ENCODE results near the gene THBD. TPM values are rescaled to one million over a fixed set of nuclear protein-coding genes. Genes with fewer than 3 reads are reported as not detected.

THBD gene
- total RNA-seq, 1 donor from 2014 or later = 5.8 TPM

GRCh38 chr20:23083553-23084220, 34.2 kb upstream of the THBD start:
- H3K27ac Mint-ChIP-seq = peak overlapping the region; percentile 13
- H3K4me3 Mint-ChIP-seq = no peak overlapping the region
- DNase-seq (ENCODE audit: extremely low spot score, unreplicated experiment) = no peak
- TF ChIP-seq CTCF (conservative IDR thresholded peaks at IDR 0.05) = no peak
- H3K36me3 Mint-ChIP-seq = no peaks in the 10 kb centered on the region
- peaks cover 22% of the 10 kb centered on the region for H3K27me3 Mint-ChIP-seq
- peaks cover 19% of the 10 kb centered on the region for H3K4me1 Mint-ChIP-seq (ENCODE audit: unreplicated experiment)
- no peaks in the 10 kb centered on the region for H3K9me3 Mint-ChIP-seq

GRCh38 chr20:23082846-23083552, 33.5 kb upstream of the THBD start:
- no peak for DNase-seq (ENCODE audit: extremely low spot score, unreplicated experiment)
- no peaks in the 10 kb centered on the region for H3K9me3 Mint-ChIP-seq
- H3K27ac Mint-ChIP-seq = peak overlapping the region; percentile 13
- peaks cover 19% of the 10 kb centered on the region for H3K4me1 Mint-ChIP-seq (ENCODE audit: unreplicated experiment)
- H3K27me3 Mint-ChIP-seq = peaks cover 22% of the 10 kb centered on the region
- TF ChIP-seq CTCF (conservative IDR thresholded peaks at IDR 0.05) = no peak
- no peak overlapping the region for H3K4me3 Mint-ChIP-seq
- H3K36me3 Mint-ChIP-seq = no peaks in the 10 kb centered on the region

- H3K27me3 Mint-ChIP-seq = peaks cover 19% of the 10 kb centered on the region
- TF ChIP-seq CTCF (conservative IDR thresholded peaks at IDR 0.05) = no peak
- H3K4me1 Mint-ChIP-seq (ENCODE audit: unreplicated experiment) = peaks cover 16% of the 10 kb centered on the region
- H3K36me3 Mint-ChIP-seq = no peaks in the 10 kb centered on the region
- no peaks in the 10 kb centered on the region for H3K9me3 Mint-ChIP-seq
- DNase-seq (ENCODE audit: extremely low spot score, unreplicated experiment) = no peak
- no peak overlapping the region for H3K4me3 Mint-ChIP-seq
- H3K27ac Mint-ChIP-seq = no peak overlapping the region
Observed at GRCh38 chr20:23081263-23081819, 31.9 kb upstream of the THBD start.

- Mint-ChIP-seq H3K4me1 (ENCODE audit: unreplicated experiment) (peaks cover 15% of the 10 kb centered on the region), H3K27ac (no peak overlapping the region), H3K36me3 (no peaks in the 10 kb centered on the region)
Observed at GRCh38 chr20:23080521-23080920, 31.0 kb upstream of the THBD start.

GRCh38 chr20:23079926-23080325, 30.5 kb upstream of the THBD start:
- H3K4me3 Mint-ChIP-seq = no peak overlapping the region
- DNase-seq (ENCODE audit: extremely low spot score, unreplicated experiment) = no peak
- no peak for TF ChIP-seq CTCF (conservative IDR thresholded peaks at IDR 0.05)
- no peak overlapping the region for H3K27ac Mint-ChIP-seq
- H3K9me3 Mint-ChIP-seq = no peaks in the 10 kb centered on the region
- peaks cover 19% of the 10 kb centered on the region for H3K27me3 Mint-ChIP-seq
- no peaks in the 10 kb centered on the region for H3K36me3 Mint-ChIP-seq
- H3K4me1 Mint-ChIP-seq (ENCODE audit: unreplicated experiment) = peaks cover 15% of the 10 kb centered on the region

More at GRCh38 chr20:23080521-23080920, 31.0 kb upstream of the THBD start:
- Mint-ChIP-seq H3K27me3 (peaks cover 19% of the 10 kb centered on the region), H3K9me3 (no peaks in the 10 kb centered on the region), H3K4me3 (no peak overlapping the region)
- DNase-seq (ENCODE audit: extremely low spot score, unreplicated experiment) = no peak
- no peak for TF ChIP-seq CTCF (conservative IDR thresholded peaks at IDR 0.05)

Measured in type B pancreatic cell (in vitro differentiated cells).